ENCODE measurements around the gene DOCK2.

GRCh38 chr5:169740435-169740834, 103.4 kb downstream of the DOCK2 start:
- no peak for TF ChIP-seq CTCF (IDR thresholded peaks at IDR 0.05; ENCODE audit: low read depth, low read length, poor library complexity, severe bottlenecking)
- no peak for TF ChIP-seq EZH2phosphoT487 (IDR thresholded peaks at IDR 0.05; ENCODE audit: borderline replicate concordance, low read length)

All from DOHH2 (cell line).